Epithelial cell of proximal tubule (primary cell): ENCODE measurements around the gene RIN2. TPM values are rescaled to one million over a fixed set of nuclear protein-coding genes. Genes with fewer than 3 reads are reported as not detected.

Experiments
- DNase-seq: peaks from one replicate; pipeline ENCODE4 v3.0.0-alpha.2; 2011; ENCODE audit warnings: low read depth
- H3K4me3 ChIP-seq: 2 replicates; pipeline ENCODE4 v1.5.1; 2011; ENCODE audit warnings: low read depth, mild to moderate bottlenecking, low read length
- total RNA-seq: library from RNA; depleted of rRNA; stranded (reverse); fragments of >200 nt; gene quantifications from 2 replicates; pipeline ENCODE4 v1.2.3, GENCODE V29; 2015
- TF ChIP-seq, protein P1 (sequence below): conservative IDR thresholded peaks from 2 replicates; pipeline ENCODE4 v1.5.1; 2012; ENCODE audit warnings: low read depth, mild to moderate bottlenecking, low read length

The RIN2 gene
- total RNA-seq, 1 donor from 2014 or later = 17.5 TPM

DNA sequence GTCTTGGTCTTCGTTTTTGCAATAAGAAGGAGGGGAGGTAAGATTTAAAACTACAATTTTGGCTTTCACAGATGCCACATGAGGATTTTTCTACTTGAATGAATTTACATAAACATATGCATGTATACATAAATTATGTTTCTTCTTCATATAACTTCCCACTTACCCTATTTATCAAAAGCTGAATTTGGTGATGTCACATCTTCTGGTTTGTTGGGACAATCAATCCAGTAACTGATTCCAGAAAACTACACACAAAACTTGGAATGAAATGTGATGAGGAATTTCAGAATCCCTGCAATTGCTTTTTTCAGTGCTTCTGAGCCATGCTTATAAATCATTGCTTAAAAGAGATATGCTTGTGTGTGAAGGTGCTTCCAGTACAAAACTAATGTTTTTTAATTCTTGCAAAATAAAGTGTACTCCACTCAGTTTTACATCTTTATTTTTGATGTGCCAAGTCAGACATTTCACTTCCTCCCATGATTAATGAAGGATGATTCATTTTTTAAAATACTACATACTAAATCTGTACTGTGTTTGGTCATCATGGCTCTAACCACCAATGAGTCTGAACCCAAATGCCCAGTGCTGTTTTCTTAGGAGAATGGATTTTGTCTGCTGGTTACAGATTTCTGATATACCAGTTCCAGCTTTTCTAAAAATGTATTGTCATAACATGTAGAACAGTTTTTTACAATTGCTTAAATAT, 32.1 kb upstream of the RIN2 start:
- TF ChIP-seq, protein P1, sequence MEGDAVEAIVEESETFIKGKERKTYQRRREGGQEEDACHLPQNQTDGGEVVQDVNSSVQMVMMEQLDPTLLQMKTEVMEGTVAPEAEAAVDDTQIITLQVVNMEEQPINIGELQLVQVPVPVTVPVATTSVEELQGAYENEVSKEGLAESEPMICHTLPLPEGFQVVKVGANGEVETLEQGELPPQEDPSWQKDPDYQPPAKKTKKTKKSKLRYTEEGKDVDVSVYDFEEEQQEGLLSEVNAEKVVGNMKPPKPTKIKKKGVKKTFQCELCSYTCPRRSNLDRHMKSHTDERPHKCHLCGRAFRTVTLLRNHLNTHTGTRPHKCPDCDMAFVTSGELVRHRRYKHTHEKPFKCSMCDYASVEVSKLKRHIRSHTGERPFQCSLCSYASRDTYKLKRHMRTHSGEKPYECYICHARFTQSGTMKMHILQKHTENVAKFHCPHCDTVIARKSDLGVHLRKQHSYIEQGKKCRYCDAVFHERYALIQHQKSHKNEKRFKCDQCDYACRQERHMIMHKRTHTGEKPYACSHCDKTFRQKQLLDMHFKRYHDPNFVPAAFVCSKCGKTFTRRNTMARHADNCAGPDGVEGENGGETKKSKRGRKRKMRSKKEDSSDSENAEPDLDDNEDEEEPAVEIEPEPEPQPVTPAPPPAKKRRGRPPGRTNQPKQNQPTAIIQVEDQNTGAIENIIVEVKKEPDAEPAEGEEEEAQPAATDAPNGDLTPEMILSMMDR = no peak
- no peak for DNase-seq
- no peak overlapping the region for H3K4me3 ChIP-seq

DNA sequence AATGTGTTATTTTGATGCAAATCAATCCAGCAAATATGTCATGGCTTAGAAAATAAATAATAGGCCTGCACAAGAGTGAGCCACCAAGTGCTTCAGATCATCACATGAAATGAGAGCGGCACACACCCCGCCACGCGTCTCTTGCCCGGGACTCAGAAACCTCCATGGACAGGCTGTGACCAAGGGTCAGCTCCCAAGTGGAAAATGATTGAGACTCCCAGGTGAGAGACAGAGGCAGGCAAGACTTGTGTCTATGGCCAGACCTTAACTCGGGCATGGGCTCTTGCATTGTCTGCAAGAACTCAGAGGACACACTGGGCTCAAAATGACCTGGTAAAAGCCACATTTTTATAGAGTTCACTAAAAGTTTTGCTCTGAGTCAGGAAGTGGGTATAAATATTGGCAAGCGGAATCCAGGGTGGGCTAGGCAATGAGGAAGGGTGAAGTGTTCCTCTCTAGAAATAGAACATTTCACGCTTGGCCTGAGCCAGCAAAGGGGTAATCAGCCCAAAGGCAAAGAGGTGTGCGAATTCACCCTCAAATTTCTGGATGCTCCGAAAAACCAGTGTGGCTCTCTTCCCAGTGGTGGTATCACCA, 30.7 kb upstream of the RIN2 start:
- no peak for DNase-seq
- H3K4me3 ChIP-seq = no peak overlapping the region
- TF ChIP-seq, protein P1 = no peak

DNA sequence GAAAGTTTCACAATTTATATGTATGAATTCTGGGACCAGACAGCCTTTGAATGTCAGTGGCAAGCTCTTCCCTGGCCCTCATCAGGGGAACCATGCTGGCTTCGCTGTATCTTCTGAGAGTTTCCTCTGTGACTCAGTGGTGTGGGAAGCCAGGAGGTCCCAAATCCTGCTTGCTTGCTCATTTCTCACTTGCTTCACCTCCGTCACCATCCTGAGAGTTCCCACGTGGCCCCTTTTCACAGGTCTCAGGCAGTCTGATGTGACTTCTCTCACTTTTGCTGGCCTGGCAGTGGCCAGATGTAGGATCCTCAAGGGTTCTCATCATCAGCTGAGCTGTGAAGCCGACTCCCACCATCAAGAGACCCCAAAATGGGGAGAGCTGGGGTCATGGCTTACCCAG, 28.4 kb upstream of the RIN2 start:
- no peak overlapping the region for H3K4me3 ChIP-seq
- TF ChIP-seq, protein P1 = no peak
- no peak for DNase-seq

DNA sequence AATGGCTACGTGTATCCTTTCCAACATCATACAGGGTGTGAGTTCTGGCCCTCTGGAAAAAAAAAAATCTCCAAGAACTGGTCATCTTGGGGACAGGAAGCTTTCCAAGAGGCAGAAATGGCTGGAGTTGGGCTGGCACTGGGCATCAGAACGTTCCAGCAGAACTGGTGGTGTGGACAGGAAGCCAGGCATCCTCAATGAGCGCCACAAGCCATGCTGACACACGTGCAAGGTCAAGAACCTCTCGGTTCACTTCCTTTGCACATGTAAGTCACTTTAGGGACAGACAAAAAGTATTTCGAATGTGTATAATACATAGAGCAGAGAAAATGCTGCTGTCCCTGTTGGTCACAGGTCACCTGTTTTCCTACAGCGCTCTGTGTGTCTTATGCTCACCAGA, 27.4 kb upstream of the RIN2 start:
- TF ChIP-seq, protein P1 = no peak
- H3K4me3 ChIP-seq = no peak overlapping the region
- no peak for DNase-seq

DNA sequence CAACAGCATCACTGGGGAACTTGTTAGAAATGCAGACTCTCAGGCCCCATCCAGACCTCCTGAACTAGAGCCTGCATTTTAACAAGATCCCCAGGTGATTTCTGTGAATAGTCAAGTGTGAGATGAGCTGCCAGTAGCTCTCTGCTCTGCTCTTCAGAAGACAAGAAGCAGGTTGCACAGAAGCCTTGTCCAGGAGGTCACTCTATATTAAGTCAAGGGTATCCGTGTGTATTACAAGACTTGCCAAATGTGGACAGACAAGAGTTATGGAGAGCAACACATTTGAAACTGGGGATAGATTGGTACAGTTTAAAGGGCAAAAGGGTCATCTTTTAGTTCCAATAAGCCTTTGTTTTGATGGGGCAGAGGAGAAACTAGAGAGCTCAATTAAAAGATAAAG, 23.2 kb upstream of the RIN2 start:
- DNase-seq = no peak
- no peak overlapping the region for H3K4me3 ChIP-seq
- TF ChIP-seq, protein P1 = no peak

DNA sequence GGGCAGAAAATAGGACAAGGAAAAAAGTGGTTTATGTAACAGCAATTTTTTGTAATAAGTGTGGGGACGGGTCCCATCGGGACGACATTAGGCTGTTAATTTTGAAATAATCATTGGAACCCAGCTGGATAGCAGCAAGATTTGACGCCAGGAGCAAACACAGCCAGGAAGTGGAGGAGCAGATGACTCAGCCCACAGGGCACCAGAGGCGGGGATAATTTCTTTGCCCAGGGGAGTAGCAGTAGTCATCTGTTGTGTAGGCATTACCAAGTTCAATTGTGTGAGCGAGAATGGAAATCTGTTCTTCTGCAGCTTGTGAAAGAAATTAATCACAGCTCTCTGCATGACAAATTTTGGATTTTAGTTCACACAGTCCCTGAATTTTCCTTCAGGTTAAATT, 22.6 kb upstream of the RIN2 start:
- peak; percentile 66 for DNase-seq
- no peak overlapping the region for H3K4me3 ChIP-seq
- TF ChIP-seq, protein P1 = no peak

DNA sequence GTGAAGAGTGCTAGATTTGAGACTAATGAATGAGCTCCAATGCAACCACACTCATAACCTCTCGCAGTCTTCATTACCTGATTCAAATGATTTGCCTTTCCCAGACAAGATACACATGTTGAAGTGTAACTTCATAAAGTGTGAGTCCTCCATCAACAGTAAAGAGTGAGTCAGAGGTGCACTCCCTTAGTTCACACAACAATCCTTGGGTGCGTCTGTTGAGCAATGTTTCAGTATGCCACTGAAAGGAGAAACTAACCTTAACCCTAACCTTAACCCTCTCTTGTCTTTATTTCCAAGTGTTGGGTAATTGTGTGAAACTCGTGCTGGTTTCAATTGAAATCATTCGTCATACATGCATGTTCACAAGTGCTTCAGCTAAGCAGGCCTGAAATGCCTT, 21.0 kb upstream of the RIN2 start:
- TF ChIP-seq, protein P1 = no peak
- DNase-seq = peak; percentile 78
- no peak overlapping the region for H3K4me3 ChIP-seq
